CD4-positive, alpha-beta memory T cell (primary cell): ENCODE results near the gene EXO1. TPM values are rescaled to one million over a fixed set of nuclear protein-coding genes. Genes with fewer than 3 reads are reported as not detected.

Experiments used
- CTCF ChIA-PET: fragments of 350-600 bp; sonication (Branson Sonifier 250); formaldehyde crosslinking; loops from one replicate; lab custom pipeline; 2021; ENCODE audit warnings: inconsistent platforms; ENCODE audit not compliant: partially characterized antibody; lab: Charles Lee
- POLR2A ChIA-PET: fragments of 350-600 bp; sonication (Branson Sonifier 250); formaldehyde crosslinking; loops from one replicate; lab custom pipeline; 2021; ENCODE audit not compliant: partially characterized antibody; lab: Charles Lee
- DNase-seq, 5 donors: peaks; one replicate each; pipeline versions ENCODE4 v3.0.0 to v3.0.0-alpha.2; 2020 to 2022; ENCODE audit warnings: mixed read lengths in 1 of 5
- H3K27ac ChIP-seq: one replicate; pipeline ENCODE4 v1.7.0; 2013; ENCODE audit warnings: low read depth, low read length
- H3K27me3 ChIP-seq: 2 replicates; pipeline ENCODE4 v1.7.0; 2013; ENCODE audit warnings: mild to moderate bottlenecking, low read length, moderate library complexity; ENCODE audit not compliant: insufficient read depth
- H3K36me3 ChIP-seq: 2 replicates; pipeline ENCODE4 v1.7.0; 2013; ENCODE audit warnings: mild to moderate bottlenecking, low read length, moderate library complexity; ENCODE audit not compliant: insufficient read depth
- H3K4me1 ChIP-seq: 2 replicates; pipeline ENCODE4 v1.7.0; 2013; ENCODE audit warnings: mild to moderate bottlenecking, low read length, moderate library complexity; ENCODE audit not compliant: insufficient read depth
- H3K4me3 ChIP-seq, 2 donors: one replicate each; pipeline ENCODE4 v1.7.0; 2013; ENCODE audit warnings: low read length in 2 of 2, mild to moderate bottlenecking in 1 of 2
- H3K9me3 ChIP-seq, 2 donors: one replicate each; pipeline ENCODE4 v1.7.0; 2013; ENCODE audit warnings: low read length in 2 of 2, control low read depth in 1 of 2; ENCODE audit not compliant: control insufficient read depth in 1 of 2
- H3K27ac Mint-ChIP-seq, 7 donors: one replicate each; pipeline ENCODE4 v1.8.0; 2020 to 2021; ENCODE audit warnings: mixed read lengths in 7 of 7, mild to moderate bottlenecking in 6 of 7, inconsistent platforms in 3 of 7, moderate library complexity in 3 of 7
- H3K27me3 Mint-ChIP-seq, 2 donors: one replicate each; pipeline ENCODE4 v1.8.0; 2020 to 2021; ENCODE audit warnings: mixed read lengths in 2 of 2
- H3K36me3 Mint-ChIP-seq, 2 donors: one replicate each; pipeline ENCODE4 v1.8.0; 2020 to 2021; ENCODE audit warnings: mixed read lengths in 2 of 2, inconsistent platforms in 1 of 2, mild to moderate bottlenecking in 1 of 2
- H3K4me1 Mint-ChIP-seq, 4 donors: one replicate each; pipeline ENCODE4 v1.8.0; 2020 to 2021; ENCODE audit warnings: mixed read lengths in 4 of 4, mild to moderate bottlenecking in 1 of 4
- H3K4me3 Mint-ChIP-seq, 8 donors: one replicate each; pipeline ENCODE4 v1.8.0; 2020 to 2021; ENCODE audit warnings: mixed read lengths in 8 of 8, mild to moderate bottlenecking in 7 of 8, moderate library complexity in 6 of 8, inconsistent platforms in 3 of 8
- H3K9me3 Mint-ChIP-seq, 8 donors: one replicate each; pipeline ENCODE4 v1.8.0; 2020 to 2021; ENCODE audit warnings: mixed read lengths in 8 of 8, mild to moderate bottlenecking in 5 of 8, inconsistent platforms in 3 of 8, moderate library complexity in 1 of 8
- intact Hi-C: fragments of 100-400 bp; cut with micrococcal nuclease; formaldehyde crosslinking; loops from one replicate; pipeline ENCODE4 v1.15.1; 2023
- polyA plus RNA-seq, 2 donors: library from polyadenylated mRNA; unstranded; fragments of 300-500 nt; fragmentation: Illumina TruSeq; gene quantifications; one replicate each; pipeline ENCODE4 v1.2.3, GENCODE V29; 2021
- total RNA-seq, 2 experiments: library from RNA; stranded (reverse); gene quantifications; one replicate each; pipeline ENCODE4 v1.2.3, GENCODE V29; 2021

EXO1 gene
- total and polyA plus RNA-seq, 4 experiments from 2014 or later, result 0.41 to 0.44 TPM; not detected in 2

GRCh38 chr1:241813768-241814320 is 34.2 kb upstream of the EXO1 start:
- Mint-ChIP-seq H3K4me1 (no peaks in the 10 kb centered on the region), H3K36me3 (no peaks in the 10 kb centered on the region), H3K4me3 (no peak overlapping the region), H3K27ac (no peak overlapping the region), H3K27me3 (peaks cover 3 to 10% of the 10 kb centered on the region in 2 donors), H3K9me3 (no peaks in the 10 kb centered on the region)
- Histone ChIP-seq H3K36me3 (no peaks in the 10 kb centered on the region), H3K9me3 (no peaks in the 10 kb centered on the region), H3K4me1 (no peaks in the 10 kb centered on the region), H3K27ac (no peak overlapping the region), H3K4me3 (no peak overlapping the region), H3K27me3 (no peaks in the 10 kb centered on the region)
- no peak for DNase-seq
- intact Hi-C loops, result no loop called here
- POLR2A ChIA-PET, result no interaction called here
- CTCF ChIA-PET, result no interaction called here

- intact Hi-C loops, result no loop called here
- POLR2A ChIA-PET, result no interaction called here
- no peaks in the 10 kb centered on the region for H3K9me3 Mint-ChIP-seq
- no peaks in the 10 kb centered on the region for H3K4me1 Mint-ChIP-seq
- no peaks in the 10 kb centered on the region for H3K27me3 ChIP-seq
- H3K4me1 ChIP-seq, result no peaks in the 10 kb centered on the region
- DNase-seq, result no peak
- H3K36me3 Mint-ChIP-seq, result no peaks in the 10 kb centered on the region
- H3K27me3 Mint-ChIP-seq, result peaks cover 3 to 8% of the 10 kb centered on the region in 2 donors
- H3K36me3 ChIP-seq, result no peaks in the 10 kb centered on the region
- H3K27ac ChIP-seq, result no peak overlapping the region
- H3K4me3 ChIP-seq, result no peak overlapping the region
- CTCF ChIA-PET, result no interaction called here
- H3K27ac Mint-ChIP-seq, result no peak overlapping the region
- no peaks in the 10 kb centered on the region for H3K9me3 ChIP-seq
- no peak overlapping the region for H3K4me3 Mint-ChIP-seq
Measured at GRCh38 chr1:241816008-241816407, 32.0 kb upstream of the EXO1 start.

GRCh38 chr1:241817331-241817792 is 30.6 kb upstream of the EXO1 start:
- no peak for DNase-seq
- Histone ChIP-seq H3K36me3 (no peaks in the 10 kb centered on the region), H3K9me3 (no peaks in the 10 kb centered on the region), H3K4me1 (no peaks in the 10 kb centered on the region), H3K27ac (no peak overlapping the region), H3K4me3 (no peak overlapping the region), H3K27me3 (no peaks in the 10 kb centered on the region)
- H3K36me3 Mint-ChIP-seq, result no peaks in the 10 kb centered on the region
- peaks cover 3 to 7% of the 10 kb centered on the region in 2 donors for H3K27me3 Mint-ChIP-seq
- ChIA-PET CTCF (no interaction called here), POLR2A (no interaction called here)
- no peak overlapping the region for H3K4me3 Mint-ChIP-seq
- no peaks in the 10 kb centered on the region for H3K4me1 Mint-ChIP-seq
- intact Hi-C loops, result no loop called here
- H3K27ac Mint-ChIP-seq, result no peak overlapping the region
- H3K9me3 Mint-ChIP-seq, result no peaks in the 10 kb centered on the region

DNA sequence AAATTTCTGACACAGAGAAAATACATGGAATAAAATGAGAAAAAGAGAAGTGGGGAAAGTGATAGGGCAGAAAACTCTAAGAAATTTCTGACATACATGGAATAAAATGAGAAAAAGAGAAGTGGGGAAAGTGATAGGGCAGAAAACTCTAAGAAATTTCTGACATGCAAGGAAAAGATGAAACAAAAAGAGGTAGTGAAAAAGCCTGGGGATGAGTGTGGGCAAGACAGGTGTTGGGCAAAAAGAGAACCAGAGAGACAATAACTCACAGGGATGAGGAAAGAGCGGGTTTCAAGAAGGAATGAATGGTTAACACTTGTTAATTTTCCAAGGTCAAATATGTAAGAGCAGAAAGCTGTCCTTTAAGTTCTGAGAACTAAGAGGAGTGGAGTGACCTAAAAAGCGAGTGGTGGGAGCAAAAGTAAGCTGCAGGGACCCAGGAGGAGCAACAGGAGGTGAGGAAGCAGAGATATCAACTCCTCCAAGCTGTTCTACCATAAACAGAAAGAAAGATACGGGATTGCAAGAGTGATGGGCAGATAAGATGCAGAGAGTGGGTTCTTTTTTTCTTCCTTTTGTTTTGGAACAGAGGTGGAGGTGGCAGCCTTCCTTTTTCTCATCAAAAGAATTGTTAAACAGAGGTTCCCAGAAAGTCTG is 29.9 kb upstream of the EXO1 start:
- POLR2A ChIA-PET, result no interaction called here
- Mint-ChIP-seq H3K4me1 (no peaks in the 10 kb centered on the region), H3K27me3 (peaks cover 0 to 5% of the 10 kb centered on the region in 2 donors), H3K9me3 (no peaks in the 10 kb centered on the region), H3K4me3 (no peak overlapping the region), H3K27ac (no peak overlapping the region), H3K36me3 (no peaks in the 10 kb centered on the region)
- intact Hi-C loops, result no loop called here
- Histone ChIP-seq H3K9me3 (no peaks in the 10 kb centered on the region), H3K4me1 (no peaks in the 10 kb centered on the region), H3K36me3 (no peaks in the 10 kb centered on the region), H3K27me3 (no peaks in the 10 kb centered on the region), H3K27ac (no peak overlapping the region), H3K4me3 (no peak overlapping the region)
- CTCF ChIA-PET, result no interaction called here
- no peak for DNase-seq

- ChIA-PET POLR2A (no interaction called here), CTCF (no interaction called here)
- H3K9me3 Mint-ChIP-seq, result no peaks in the 10 kb centered on the region
- Histone ChIP-seq H3K27ac (no peak overlapping the region), H3K4me1 (no peaks in the 10 kb centered on the region), H3K27me3 (no peaks in the 10 kb centered on the region), H3K9me3 (no peaks in the 10 kb centered on the region), H3K4me3 (no peak overlapping the region), H3K36me3 (no peaks in the 10 kb centered on the region)
- H3K4me3 Mint-ChIP-seq, result no peak overlapping the region
- peaks cover 0 to 5% of the 10 kb centered on the region in 2 donors for H3K27me3 Mint-ChIP-seq
- intact Hi-C loops, result no loop called here
- H3K27ac Mint-ChIP-seq, result peak overlapping the region in 1 of 7 donors; percentile 2
- no peaks in the 10 kb centered on the region for H3K4me1 Mint-ChIP-seq
- no peak for DNase-seq
- no peaks in the 10 kb centered on the region for H3K36me3 Mint-ChIP-seq
Measured at GRCh38 chr1:241819340-241819866, 28.6 kb upstream of the EXO1 start.

DNA sequence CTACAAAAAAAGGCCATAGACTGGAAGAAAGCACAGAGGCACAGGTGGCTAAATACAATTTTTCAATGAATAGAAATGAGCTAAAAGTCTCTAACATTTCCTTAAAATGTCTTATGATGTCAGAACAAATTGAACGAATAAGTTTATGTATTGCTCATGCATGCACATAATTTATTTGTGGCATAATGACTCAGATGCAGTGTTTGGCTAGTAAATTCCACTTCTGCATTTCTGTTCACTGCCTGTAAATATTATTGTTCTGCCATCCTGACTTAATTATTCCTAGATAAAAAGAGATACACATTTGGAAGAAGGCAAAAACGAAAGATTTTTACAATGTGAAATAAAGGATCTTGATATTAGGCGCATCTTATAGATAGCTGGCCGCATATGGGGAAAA is 26.6 kb upstream of the EXO1 start:
- Mint-ChIP-seq H3K9me3 (no peaks in the 10 kb centered on the region), H3K27ac (no peak overlapping the region), H3K4me3 (no peak overlapping the region), H3K27me3 (peaks cover 0 to 5% of the 10 kb centered on the region in 2 donors), H3K4me1 (no peaks in the 10 kb centered on the region), H3K36me3 (no peaks in the 10 kb centered on the region)
- no peak overlapping the region for H3K4me3 ChIP-seq
- no peak overlapping the region for H3K27ac ChIP-seq
- H3K4me1 ChIP-seq, result no peaks in the 10 kb centered on the region
- intact Hi-C loops, result no loop called here
- H3K9me3 ChIP-seq, result no peaks in the 10 kb centered on the region
- no peaks in the 10 kb centered on the region for H3K27me3 ChIP-seq
- no peaks in the 10 kb centered on the region for H3K36me3 ChIP-seq
- POLR2A ChIA-PET, result no interaction called here
- CTCF ChIA-PET, result no interaction called here
- DNase-seq, result no peak

GRCh38 chr1:241822846-241823245 is 25.2 kb upstream of the EXO1 start:
- POLR2A ChIA-PET, result no interaction called here
- no peaks in the 10 kb centered on the region for H3K27me3 Mint-ChIP-seq
- Histone ChIP-seq H3K36me3 (no peaks in the 10 kb centered on the region), H3K4me1 (no peaks in the 10 kb centered on the region), H3K9me3 (no peaks in the 10 kb centered on the region), H3K27me3 (no peaks in the 10 kb centered on the region), H3K4me3 (no peak overlapping the region), H3K27ac (no peak overlapping the region)
- no peak for DNase-seq
- H3K4me1 Mint-ChIP-seq, result no peaks in the 10 kb centered on the region
- H3K4me3 Mint-ChIP-seq, result no peak overlapping the region
- H3K9me3 Mint-ChIP-seq, result no peaks in the 10 kb centered on the region
- H3K27ac Mint-ChIP-seq, result no peak overlapping the region
- CTCF ChIA-PET, result no interaction called here
- no peaks in the 10 kb centered on the region for H3K36me3 Mint-ChIP-seq
- intact Hi-C loops, result no loop called here
